ENCODE results near the gene ASTL.
"Not testable (repeated sequence)": the region's sequence is repeated elsewhere in the genome, so short reads cannot be mapped to it uniquely, and the experiment has no call there.

The ASTL gene

DNA sequence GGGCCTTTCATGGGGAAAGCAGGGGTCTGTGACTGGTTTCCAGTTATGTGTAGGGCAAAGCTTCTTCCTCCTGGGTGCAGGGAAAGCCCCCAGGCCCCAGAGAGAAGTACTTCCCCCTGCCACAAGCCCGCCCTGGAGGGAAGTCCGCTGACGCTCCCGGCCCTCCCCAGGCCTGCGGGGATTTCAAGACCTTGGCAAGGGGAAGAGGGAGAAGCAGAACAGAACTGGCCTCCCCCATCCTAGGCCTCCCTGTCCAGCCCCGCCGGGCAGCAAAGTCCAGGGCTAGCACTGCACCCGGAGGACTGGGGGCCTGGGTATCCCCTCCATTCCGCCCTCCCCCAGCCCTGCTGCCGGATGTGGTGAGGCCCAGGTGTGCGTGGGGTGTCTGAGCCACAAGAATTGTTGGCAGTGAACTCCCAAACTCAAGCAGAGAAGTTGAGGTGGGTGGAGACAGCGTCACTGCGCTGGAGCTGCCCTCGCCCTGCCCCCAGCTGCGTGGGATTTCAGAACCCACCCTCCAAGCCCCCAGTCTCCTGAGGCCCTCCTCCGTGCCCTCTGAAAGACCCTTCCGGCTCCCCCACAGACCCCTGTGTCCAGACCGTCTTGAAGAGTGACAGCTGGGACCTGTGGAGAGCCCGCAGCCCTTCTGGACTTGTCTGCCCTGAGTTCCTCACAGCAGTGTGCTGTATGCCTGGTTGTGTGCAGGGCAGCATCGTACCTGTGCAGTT lies 8.0 kb upstream of the ASTL start:
- peak in 8 of 14 donors; percentile 20 to 42 (median 32) for DNase-seq

DNA sequence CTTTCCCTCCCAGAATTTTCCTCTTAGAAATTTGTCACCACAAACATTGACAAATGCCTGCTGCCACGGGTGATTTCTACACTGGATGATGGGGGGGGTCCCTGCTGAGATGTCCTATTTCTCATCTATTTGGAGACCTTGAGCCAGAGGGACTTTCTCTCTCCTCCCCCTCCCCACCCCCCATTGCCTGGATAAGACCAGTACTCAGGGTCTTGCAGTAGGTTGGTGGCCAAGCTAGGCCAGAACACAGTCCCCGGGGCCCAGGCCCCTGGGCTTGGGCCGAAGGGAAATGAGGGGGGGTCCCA lies 7.5 kb upstream of the ASTL start:
- DNase-seq, result no peak

DNA sequence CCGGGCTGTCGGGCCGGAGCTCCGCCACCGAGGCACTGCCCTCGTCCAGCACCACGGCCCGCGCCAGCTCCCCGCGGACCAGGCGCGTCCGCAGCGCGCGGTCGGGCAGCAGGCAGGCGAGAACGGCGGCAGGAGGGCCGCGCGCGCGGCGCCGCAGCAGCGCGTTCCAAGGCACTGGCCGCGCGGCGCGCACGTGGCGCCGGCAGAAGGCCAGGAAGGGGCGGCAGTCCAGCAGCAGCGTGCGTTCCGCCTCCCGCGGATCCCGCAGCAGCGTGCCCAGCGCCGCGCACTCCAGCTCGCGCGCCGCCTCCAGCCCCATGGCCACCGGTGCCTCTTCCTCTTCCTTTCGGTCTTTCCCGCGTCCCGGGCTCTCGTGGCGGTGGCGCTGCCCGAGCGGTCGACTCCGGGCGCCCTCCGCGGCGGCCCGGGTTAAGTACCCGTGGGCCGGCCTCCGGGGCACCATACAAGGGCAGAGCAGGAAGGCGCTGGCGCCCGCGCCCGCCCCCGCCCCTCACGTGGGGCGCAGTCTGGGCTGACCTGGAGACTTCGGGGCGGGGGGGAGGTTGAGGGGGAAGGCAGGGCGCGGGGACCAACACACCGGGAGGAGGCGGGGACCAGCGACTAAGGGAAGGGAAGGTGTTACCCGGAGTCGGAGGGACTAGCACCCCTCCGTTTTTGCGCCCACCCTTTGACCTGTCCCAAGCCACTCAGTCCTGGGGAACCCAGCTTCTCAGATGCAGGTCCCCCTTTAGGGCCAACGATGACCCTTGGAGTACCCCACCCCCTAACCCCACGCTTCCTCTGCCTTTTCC lies 6.9 kb upstream of the ASTL start, which contains the start of gene DUSP2:
TSS of gene DUSP2 (minus strand) at position 405 of the 812 bp plus-strand sequence. CDS start at position 319, 86 bp downstream.
- peak in 10 of 14 donors; percentile 31 to 77 (median 68) for DNase-seq

DNA sequence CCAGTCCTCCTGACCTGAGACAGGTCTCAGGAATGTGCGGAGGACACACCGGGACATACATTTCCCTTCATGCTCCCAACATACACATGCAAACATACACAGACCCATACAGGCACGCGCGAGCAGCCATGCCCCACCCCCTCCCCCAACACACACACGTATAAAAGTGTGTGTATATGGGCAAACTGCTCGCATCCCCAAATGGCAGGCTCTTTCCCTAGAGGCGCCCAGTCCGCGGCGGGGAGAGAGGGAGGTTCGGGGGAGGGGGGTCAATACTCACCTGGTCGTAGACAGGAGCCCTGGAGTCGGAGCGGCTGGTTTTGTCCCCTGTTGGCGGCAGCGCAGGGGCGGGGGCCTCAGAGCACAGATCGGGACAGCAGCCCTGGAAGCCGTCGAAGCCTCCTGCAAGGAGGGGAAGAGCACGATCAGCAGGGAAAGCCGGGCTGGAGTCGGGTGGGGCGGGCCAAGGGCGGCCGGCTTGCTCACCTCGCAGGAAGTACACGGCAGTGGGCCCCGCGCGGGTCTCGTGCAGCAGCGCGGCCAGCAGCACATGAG lies 6.3 kb upstream of the ASTL start:
- peak in 3 of 14 donors; percentile 40 to 58 (median 48) for DNase-seq

DNA sequence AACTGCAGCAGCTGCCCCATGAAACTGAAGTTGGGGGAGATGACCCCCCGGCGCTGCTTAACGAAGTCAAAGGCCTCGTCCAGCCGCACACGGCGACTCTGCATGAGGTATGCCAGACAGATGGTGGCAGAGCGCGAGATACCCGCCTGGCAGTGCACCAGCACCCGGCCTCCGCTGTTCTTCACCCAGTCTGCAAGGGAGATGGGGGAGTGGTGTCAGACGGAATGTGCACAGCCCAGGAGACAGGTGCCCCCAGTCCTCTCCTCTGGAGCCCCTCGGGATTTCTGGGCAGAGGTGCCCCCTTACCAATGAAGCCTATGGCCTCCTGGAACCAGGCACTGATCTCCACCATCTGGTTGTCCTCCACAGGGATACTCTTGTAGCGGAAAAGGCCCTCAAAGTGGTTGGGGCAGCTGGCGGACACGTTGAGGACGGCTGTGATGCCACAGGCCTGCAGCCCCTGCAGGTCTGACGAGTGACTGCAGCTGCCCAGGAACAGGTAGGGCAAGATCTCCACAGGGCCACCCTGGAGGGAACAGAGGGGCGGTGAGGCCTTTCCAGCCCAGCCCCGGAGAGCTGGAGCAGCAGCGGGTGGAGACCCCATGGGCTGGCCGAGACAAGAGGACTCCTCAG lies 5.7 kb upstream of the ASTL start:
- peak in 1 of 14 donors; percentile 62 for DNase-seq

DNA sequence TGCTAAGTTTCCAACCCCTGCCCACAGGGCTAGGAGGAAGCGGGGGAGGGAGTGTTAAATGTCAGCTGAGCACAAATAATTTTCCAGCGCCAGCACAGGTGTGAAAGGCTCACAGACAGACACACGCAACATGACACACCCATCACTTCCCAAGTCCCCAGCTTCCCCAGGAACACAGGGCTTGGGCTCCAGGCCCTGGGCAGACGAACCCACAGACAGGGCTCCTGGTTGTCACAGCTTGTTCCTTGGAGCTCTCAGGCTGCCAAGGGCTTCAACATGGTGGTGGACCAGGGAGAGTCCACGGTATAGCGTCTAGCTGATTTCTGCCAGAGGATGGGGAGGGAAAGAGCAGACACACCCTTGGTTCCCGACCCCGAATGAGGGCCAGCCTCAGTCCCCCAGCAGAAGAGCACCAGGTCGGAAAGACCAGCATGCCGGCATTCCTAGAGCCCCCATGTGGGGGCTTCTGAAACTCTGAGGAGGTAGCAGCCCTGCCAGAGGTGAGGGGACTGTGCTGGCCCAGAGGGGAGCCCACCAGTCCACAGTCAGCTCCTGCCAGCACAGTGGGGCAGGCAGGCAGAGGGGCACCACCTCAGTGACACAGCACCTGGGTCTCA lies 5.0 kb upstream of the ASTL start:
- peak in 1 of 14 donors; percentile 14 for DNase-seq

DNA sequence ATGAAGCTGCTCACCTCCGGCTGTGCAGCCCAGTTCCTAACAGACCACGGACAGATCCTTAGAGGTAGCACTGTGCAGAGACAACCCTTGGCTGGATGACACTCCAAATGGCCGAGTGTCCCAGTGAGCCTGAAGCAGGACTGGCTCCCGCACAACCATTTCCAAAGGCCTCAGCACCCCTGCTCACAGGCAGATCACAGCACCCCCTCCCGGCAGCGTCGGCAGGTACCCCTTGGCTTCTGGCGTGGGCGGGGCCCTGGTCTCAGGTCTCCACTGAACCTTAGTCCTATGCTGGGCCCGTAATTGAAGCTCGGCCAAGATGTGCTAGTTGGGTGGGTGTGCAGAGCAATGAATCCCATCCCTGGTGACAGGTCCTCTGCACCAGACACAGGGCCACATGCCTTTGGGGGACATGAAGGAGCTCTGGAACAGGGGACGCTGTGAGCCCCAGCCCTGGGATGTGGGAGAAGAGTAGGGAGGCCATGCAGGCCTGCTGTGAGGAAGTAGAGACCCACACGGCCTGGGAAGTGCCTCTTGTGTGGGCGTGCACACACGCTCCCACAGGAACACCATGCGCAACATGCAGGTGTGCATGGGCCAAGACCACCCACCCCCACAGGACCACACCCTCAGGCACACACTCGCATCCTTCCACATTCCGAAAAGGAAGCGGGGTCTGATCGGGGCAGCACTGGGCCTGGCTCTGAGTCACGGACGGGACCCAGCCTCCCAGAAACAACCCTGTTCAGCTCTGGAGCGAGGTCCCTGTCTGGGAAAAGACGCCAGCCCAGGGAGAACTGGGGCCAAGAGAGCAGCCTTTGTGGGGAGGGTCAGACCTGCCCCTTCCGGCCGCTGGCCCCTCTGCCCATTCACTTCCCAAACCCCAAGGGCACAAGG lies 4.2 kb upstream of the ASTL start:
- DNase-seq, result no peak

DNA sequence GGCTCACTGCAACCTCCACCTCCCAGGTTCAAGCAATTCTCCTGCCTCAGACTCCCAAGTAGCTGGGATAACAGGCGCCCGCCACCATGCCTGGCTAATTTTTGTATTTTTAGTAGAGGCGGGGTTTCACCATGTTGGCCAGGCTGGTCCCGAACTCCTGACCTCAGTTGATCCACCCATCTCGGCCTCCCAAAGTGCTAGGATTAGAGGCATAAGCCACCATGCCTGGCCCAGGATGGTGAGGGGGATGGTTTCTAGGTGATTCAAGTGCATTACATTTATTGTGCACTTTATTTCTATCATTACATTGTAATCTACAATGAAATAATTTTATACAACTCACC lies 3.3 kb upstream of the ASTL start:
- DNase-seq, result not testable (repeated sequence)

DNA sequence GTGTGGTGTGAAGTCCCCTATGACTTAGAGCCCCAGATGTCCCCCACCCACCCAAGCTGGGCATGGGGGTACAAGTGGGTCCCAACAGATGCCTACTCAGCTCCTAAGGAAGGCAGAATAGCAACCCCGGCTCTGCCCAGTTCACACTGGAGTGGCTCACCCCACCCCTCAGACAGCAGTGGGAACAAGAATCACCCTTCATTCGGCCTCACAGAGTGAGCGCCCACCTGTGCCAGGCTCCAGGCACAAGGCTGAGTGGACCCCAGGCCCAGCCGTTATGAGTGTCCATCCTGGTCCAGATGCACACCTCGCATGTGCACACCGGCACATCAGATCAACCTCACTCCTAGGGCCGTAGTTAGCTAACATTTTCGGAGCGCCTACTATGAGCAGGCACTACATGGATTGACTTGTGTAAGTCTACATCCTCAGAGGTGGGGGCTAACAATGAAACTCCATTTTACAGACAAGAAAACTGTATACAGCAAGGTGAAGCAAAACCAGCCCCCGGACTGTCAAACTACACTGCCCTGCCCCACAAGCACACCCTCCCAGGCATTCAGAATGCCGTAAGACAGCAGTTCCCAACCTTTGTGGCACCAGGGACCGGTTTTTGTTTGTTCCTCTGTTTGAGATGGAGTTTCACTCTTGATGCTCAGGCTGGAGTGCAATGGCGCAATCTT lies 2.8 kb upstream of the ASTL start:
- no peak for DNase-seq

DNA sequence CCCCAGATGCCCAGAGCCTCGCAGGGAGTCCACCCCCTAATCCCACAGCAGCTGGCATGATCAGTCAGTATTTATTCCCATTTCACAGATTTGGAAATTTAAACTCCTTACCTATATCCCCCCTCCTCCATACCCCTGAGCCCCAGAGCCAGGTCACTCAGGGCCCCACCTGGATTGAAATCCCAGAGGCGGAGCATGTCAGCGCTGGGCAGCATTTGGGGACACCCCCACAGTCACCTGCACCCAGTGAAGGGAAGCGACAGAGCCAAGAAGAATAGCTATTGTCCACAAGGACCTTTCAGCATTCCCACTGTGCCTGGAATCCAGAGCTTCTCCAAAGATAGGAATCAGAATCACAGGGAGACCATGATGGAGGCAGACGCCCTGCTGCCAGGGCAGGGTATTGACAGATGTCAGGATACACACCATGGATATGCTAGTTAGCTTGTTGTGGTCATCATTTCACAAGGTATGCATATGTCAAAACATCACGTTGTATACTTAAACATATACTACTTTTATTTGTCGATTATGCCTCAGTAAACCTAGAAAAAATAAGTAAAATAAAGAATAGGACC lies 968 bp upstream of the ASTL start:
- DNase-seq, result no peak

DNA sequence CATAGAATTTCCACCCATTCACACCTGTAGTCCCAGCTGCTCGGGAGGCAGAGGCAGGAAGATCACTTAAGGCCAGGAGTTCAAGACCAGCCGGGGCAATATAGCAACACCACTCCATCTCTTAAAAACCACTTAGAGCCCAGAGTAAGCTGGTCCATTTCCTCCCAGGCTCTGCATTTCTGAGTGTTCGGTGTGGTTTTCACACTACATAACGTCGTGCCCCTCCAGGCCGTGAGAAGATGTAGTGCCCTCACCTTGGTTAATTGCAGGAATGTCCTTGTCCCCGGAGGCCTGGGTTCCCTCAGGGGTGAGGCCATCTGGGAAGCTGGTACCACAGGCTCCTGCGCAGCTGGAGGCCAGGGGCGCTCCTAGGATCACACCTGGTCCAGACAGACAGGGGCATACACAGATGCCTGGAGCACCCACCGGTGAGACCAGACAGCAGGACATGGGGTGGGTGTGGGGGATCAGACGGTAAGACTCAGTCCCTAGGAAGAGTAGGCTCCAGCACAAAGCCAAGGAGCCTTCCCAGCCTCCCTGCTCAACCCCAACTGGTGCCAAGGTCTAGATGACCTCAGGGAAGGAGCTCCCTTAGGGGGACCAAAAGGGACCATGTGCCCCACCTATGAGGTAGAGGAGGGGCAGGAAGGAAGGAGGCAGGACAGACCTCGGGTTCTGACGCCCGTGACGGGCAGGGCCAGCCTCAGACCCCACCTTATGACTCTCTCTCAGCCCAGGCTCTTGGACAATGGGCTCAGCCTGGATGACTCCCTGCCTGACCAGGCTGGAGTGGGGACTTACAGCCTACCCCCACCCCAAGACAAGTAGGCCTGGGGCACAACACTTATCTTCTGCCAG lies 752 bp downstream of the ASTL start:
- DNase-seq, result no peak

DNA sequence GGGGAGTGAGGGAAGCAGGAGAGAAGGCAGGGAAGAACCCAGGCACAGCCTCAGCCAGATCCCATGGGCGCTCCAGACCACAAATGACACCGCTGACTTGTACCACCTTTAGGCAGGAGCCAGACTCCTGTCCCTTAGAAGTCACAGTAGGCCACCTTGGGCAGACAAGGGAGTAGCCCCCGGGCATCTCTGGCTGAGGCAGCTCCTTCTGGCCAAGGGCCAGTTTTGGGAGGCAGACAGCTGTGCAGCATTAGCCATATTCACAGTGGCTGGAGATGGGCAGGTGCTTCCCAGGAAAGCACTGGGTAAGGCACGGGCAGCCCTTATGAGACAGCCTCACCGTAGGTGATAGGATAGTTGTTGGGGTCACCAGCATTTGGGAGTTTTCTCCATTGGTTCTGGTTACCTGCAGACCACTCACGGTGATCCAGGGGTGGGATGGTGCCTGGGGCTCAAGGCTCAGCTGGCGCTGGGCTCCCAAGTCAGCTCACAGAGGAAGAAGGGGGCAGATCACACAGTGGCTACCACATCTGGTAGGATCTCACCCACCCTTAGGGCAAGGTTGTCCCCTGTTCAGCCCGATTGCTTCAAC lies 2.1 kb downstream of the ASTL start:
- DNase-seq, result no peak

DNA sequence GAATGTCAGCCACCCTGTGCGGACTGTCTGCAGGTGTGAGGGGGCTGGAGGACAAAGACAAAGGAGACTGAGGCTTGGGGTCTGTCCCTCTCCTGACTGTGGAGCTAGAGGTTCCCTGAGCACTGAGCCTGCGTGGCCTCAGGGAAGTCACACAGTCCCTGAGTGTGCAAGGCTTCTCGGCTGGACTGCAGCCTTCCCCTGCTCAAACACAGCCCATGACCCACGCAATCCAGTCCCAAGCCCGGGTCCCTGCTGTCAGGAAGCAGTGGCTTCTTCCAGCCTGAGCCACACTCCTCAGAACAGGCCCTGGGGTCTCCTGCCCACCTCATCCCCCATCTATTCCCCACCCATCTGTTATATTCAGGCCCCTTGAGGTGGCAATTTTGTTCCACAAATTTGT lies 2.7 kb downstream of the ASTL start:
- no peak for DNase-seq

DNA sequence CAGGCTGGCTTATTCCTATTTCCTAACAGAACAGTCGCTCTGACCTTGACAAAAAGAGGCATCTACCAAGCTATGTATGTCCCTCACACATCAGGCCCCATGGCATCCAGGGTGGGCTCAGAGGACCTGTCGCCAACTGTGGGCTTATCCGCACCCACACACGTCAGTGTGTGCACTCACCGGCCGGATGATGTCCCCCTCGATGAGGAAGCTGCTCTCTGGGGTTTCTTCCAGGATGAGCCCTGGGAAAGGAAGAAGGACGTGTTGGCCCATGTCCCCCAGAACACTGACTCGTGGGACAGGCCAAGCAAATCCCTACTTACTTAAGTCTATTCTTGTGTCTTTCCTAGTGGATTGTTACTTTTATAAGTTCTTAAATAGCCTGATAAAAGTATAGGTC lies 3.1 kb downstream of the ASTL start:
- no peak for DNase-seq

DNA sequence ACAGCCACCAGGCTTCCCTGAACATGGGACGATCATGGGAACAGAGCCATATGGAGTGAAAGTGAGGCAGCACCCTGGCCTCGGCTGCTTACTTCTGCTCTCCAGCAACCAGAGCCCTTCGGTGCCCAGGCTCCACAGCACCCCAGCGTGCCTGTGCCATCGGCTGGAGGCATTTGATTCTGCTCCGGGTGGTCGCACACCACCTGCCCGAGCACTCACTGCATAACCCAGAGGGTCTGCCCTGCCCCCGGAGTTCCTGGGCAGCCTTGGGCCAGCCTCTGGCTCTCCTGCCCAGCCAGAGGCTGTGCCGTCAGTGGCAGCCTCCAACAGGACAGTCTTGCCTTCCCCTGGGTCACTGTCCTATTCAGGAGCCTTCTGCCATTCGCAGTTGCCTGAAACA lies 3.9 kb downstream of the ASTL start:
- DNase-seq, result no peak

DNA sequence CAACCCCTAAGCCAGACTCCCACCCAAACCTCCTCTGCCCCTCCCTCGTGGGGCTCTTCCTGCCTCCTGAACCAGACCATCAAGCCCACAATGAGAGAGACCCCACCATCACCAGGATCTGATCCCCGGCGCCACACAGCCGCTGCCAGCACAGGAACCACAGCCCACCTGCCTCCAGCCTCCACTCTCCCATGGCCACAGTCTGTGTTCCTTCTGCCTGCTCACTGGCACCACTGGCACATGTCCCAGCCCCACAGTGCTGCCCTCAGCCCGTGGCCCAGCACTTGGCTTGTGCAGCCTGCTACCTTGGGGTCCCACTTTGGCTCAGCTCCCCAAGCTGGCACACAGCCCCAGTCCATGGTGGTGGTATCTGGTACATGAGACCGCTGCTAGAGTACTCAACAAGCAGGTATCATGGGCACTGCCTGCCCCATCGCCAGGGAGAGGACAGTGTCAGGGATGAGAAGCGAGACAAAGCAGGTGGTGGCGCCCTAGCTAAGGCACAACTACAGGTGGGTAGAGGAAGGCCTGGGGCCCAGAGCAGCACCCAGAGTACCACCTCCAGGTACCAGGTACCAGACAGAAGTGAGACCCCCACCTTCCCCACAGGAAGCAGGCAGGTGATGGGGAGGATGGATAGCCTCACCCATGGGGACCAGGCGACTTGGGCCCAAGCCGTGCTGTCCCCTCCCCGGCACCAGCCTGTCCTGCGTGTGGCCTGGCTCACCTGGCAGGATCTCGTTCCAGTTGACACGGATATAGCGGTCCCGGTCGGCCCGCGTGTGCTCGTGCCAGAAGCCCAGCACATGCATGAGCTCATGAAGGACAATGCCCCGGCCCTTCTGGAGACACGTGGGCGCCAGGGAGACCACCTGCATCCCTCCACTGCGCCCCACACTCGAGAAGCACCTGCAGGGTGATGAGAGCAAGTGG lies 6.2 kb downstream of the ASTL start:
- no peak for DNase-seq

DNA sequence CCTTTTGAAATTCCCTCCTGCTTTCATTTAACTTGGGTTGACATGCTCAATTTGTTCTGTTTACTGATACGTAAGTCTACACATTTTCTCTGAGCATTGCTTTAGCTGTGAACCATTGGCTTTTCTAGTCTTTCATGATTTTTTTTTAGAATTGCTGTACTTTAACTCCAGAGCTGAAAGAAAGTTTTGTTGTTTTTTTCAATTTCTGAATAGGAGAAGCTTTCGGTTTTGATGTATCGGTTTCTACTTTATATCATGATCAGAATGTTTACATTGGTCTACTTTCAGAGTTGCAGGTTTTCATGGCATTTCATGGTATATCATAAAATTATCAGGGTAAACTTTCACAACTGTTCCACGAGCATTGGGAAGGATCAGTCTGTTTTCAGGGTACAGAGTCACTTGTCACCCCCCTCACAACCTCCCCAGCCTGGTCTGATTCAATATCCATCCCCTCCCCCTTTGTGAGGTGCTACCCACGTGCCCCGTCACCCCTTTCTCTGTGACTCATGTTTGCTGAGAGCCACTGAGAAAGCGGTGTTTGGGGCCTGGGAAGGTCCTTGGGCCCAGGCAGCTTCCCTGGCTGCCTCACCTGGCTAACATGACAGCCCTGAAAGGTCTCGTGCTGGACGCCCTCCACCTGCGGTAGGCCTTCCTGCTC lies 7.0 kb downstream of the ASTL start:
- DNase-seq, result no peak

DNA sequence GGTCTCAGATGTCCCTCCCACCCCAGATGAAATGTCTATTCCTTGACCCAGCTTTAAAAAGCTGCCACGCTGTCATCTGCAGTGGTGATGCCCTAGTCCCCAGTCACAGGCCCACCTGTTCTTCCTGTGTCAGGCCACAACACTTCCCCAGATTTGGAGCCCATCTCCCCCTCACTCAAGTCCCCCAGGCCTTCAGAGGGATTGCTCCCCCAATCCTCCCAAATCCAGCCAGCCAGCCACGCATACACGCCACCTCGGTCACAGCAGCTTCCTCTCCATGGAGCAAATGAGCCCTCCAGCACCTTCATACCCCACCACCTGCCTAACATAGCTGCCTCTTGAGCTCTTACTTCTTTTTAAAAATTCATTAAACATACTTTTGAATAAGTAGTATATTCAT lies 7.8 kb downstream of the ASTL start:
- no peak for DNase-seq
